ENCODE results near the gene P2RX1.

GRCh38 chr17:3873862-3874261 is 42.4 kb downstream of the P2RX1 start:
- TF ChIP-seq CTCF (IDR thresholded peaks at IDR 0.05) = no peak
- no peak for TF ChIP-seq EZH2 (IDR thresholded peaks at IDR 0.05; ENCODE audit: borderline replicate concordance, insufficient read depth, low read depth, low read length, poor library complexity, severe bottlenecking)
